DMS 273 (cell line): ENCODE results near the gene TSSK2.

ENCODE experiments used
- DNase-seq: peaks from one replicate; lab custom pipeline; 2025; ENCODE audit not compliant: unreplicated experiment; lab: John Stamatoyannopoulos, UW

The TSSK2 gene

GRCh38 chr22:19180234-19180633, 49.1 kb downstream of the TSSK2 start:
- DNase-seq: no peak

GRCh38 chr22:19180740-19181410, 49.8 kb downstream of the TSSK2 start:
- DNase-seq: no peak

GRCh38 chr22:19181786-19182471, 50.8 kb downstream of the TSSK2 start:
- DNase-seq: no peak
